H9 (cell line): ENCODE data around the gene FBXO10. TPM values are rescaled to one million over a fixed set of nuclear protein-coding genes. Genes with fewer than 3 reads are reported as not detected.

Source experiments
- DNase-seq: peaks from one replicate; pipeline ENCODE4 v3.0.0-alpha.2; 2017
- H2AFZ ChIP-seq: one replicate; pipeline ENCODE4 v1.6.1; 2013; ENCODE audit warnings: mild to moderate bottlenecking, low read length, control low read depth, moderate library complexity
- H2AK5ac ChIP-seq: 2 replicates; pipeline ENCODE4 v1.6.1; 2013; ENCODE audit warnings: low read length, control low read depth, mixed read lengths; ENCODE audit not compliant: insufficient read length
- H2BK120ac ChIP-seq: one replicate; pipeline ENCODE4 v1.6.1; 2013; ENCODE audit warnings: low read depth, mild to moderate bottlenecking, low read length, control low read depth, inconsistent platforms; ENCODE audit not compliant: poor library complexity, severe bottlenecking
- H2BK12ac ChIP-seq: 2 replicates; pipeline ENCODE4 v1.6.1; 2013; ENCODE audit warnings: low read length, control low read depth, mixed read lengths, low read depth; ENCODE audit not compliant: insufficient read length
- H2BK15ac ChIP-seq: 2 replicates; pipeline ENCODE4 v1.6.1; 2013; ENCODE audit warnings: low read depth, low read length, control low read depth
- H2BK20ac ChIP-seq: one replicate; pipeline ENCODE4 v1.6.1; 2013; ENCODE audit warnings: low read depth, mild to moderate bottlenecking, low read length, control low read depth, inconsistent platforms; ENCODE audit not compliant: poor library complexity, severe bottlenecking
- H2BK5ac ChIP-seq: 2 replicates; pipeline ENCODE4 v1.6.1; 2013; ENCODE audit warnings: low read length, control low read depth, mixed read lengths; ENCODE audit not compliant: insufficient read length
- H3K14ac ChIP-seq: 2 replicates; pipeline ENCODE4 v1.6.1; 2013; ENCODE audit warnings: low read length, control low read depth; ENCODE audit not compliant: insufficient read depth
- H3K18ac ChIP-seq: 2 replicates; pipeline ENCODE4 v1.6.1; 2013; ENCODE audit warnings: low read depth, mild to moderate bottlenecking, mixed read lengths, low read length, control low read depth; ENCODE audit not compliant: insufficient read length
- H3K23ac ChIP-seq: 2 replicates; pipeline ENCODE4 v1.6.1; 2013; ENCODE audit warnings: low read length, control low read depth, mixed read lengths, low read depth; ENCODE audit not compliant: insufficient read length
- H3K23me2 ChIP-seq: 2 replicates; pipeline ENCODE4 v1.6.1; 2013; ENCODE audit warnings: low read depth, mild to moderate bottlenecking, mixed read lengths, low read length, control low read depth; ENCODE audit not compliant: insufficient read length, poor library complexity, severe bottlenecking
- H3K27ac ChIP-seq: 2 replicates; pipeline ENCODE4 v1.5.1; 2013; ENCODE audit warnings: low read length, control low read depth, mixed read lengths, low read depth; ENCODE audit not compliant: insufficient read length
- H3K27me3 ChIP-seq: 2 replicates; pipeline ENCODE4 v1.6.1; 2013; ENCODE audit warnings: low read length, control low read depth, inconsistent platforms; ENCODE audit not compliant: insufficient read depth
- H3K4ac ChIP-seq: 2 replicates; pipeline ENCODE4 v1.6.1; 2013; ENCODE audit warnings: low read depth, mild to moderate bottlenecking, control low read depth, inconsistent platforms, low read length, moderate library complexity
- H3K4me1 ChIP-seq: 2 replicates; pipeline ENCODE4 v1.6.1; 2013; ENCODE audit warnings: low read length, control low read depth, inconsistent platforms; ENCODE audit not compliant: insufficient read depth
- H3K4me2 ChIP-seq: 2 replicates; pipeline ENCODE4 v1.6.1; 2013; ENCODE audit warnings: low read length, control low read depth, mixed read lengths; ENCODE audit not compliant: insufficient read length, insufficient read depth
- H3K56ac ChIP-seq: 2 replicates; pipeline ENCODE4 v1.6.1; 2013; ENCODE audit warnings: low read depth, mild to moderate bottlenecking, mixed read lengths, low read length, control low read depth; ENCODE audit not compliant: insufficient read length
- H3K79me1 ChIP-seq: 2 replicates; pipeline ENCODE4 v1.6.1; 2013; ENCODE audit warnings: low read depth, mild to moderate bottlenecking, moderate library complexity, low read length, control low read depth, inconsistent platforms; ENCODE audit not compliant: insufficient read depth, poor library complexity, severe bottlenecking
- H3K79me2 ChIP-seq: 2 replicates; pipeline ENCODE4 v1.6.1; 2013; ENCODE audit warnings: low read length, control low read depth, inconsistent platforms; ENCODE audit not compliant: insufficient read depth
- H3K9ac ChIP-seq: 2 replicates; pipeline ENCODE4 v1.6.1; 2013; ENCODE audit warnings: low read length, control low read depth, mixed read lengths; ENCODE audit not compliant: insufficient read length; ENCODE audit errors: extremely low read depth
- H3K9me3 ChIP-seq: one replicate; pipeline ENCODE4 v1.6.1; 2013; ENCODE audit warnings: low read depth, low read length, inconsistent platforms; ENCODE audit not compliant: control insufficient read depth
- H3T11ph ChIP-seq: one replicate; pipeline ENCODE4 v1.6.1; 2013; ENCODE audit warnings: mild to moderate bottlenecking, low read length, control low read depth, inconsistent platforms
- H4K20me1 ChIP-seq: one replicate; pipeline ENCODE4 v1.6.1; 2013; ENCODE audit not compliant: control insufficient read depth, insufficient read length, insufficient read depth
- H4K5ac ChIP-seq: 2 replicates; pipeline ENCODE4 v1.6.1; 2013; ENCODE audit warnings: low read depth, mild to moderate bottlenecking, mixed read lengths, low read length, control low read depth; ENCODE audit not compliant: insufficient read length
- H4K8ac ChIP-seq: replicated peaks from 2 replicates; pipeline ENCODE4 v1.6.1; 2013; ENCODE audit warnings: low read length, control low read depth, mixed read lengths, low read depth; ENCODE audit not compliant: insufficient read length
- H4K91ac ChIP-seq: 2 replicates; pipeline ENCODE4 v1.6.1; 2013; ENCODE audit warnings: low read depth, mild to moderate bottlenecking, moderate library complexity, mixed read lengths, low read length, control low read depth; ENCODE audit not compliant: insufficient read length
- H3K27ac Mint-ChIP-seq, 3 experiments: 2 replicates in 2 of 3; 3 replicates in 1 of 3; pipeline ENCODE4 v1.8.0; 2020 to 2021; ENCODE audit warnings: mixed read lengths in 3 of 3, mild to moderate bottlenecking in 1 of 3, moderate library complexity in 1 of 3
- H3K27me3 Mint-ChIP-seq: 2 replicates; pipeline ENCODE4 v1.8.0; 2021; ENCODE audit warnings: low read depth, mild to moderate bottlenecking, moderate library complexity, mixed read lengths
- H3K36me3 Mint-ChIP-seq, 3 experiments: 2 replicates in 2 of 3; 3 replicates in 1 of 3; pipeline ENCODE4 v1.8.0; 2020 to 2021; ENCODE audit warnings: low read depth in 3 of 3, mixed read lengths in 3 of 3; ENCODE audit not compliant: insufficient read depth in 1 of 3
- H3K4me1 Mint-ChIP-seq, 2 experiments: 2 replicates each; pipeline ENCODE4 v1.8.0; 2020; ENCODE audit warnings: mixed read lengths in 2 of 2
- H3K4me3 Mint-ChIP-seq, 2 experiments: 2 replicates in 1 of 2; 3 replicates in 1 of 2; pipeline ENCODE4 v1.8.0; 2020 to 2021; ENCODE audit warnings: mild to moderate bottlenecking in 2 of 2, mixed read lengths in 2 of 2, moderate library complexity in 1 of 2
- H3K9me3 Mint-ChIP-seq, 2 experiments: 2 replicates in 1 of 2; 3 replicates in 1 of 2; pipeline ENCODE4 v1.8.0; 2020; ENCODE audit warnings: mild to moderate bottlenecking in 2 of 2, mixed read lengths in 2 of 2, moderate library complexity in 1 of 2
- WGBS: extraction: QIAGEN DNeasy Blood & Tissue Kit; methylation state at CpG from one replicate; pipeline ENCODE4 v1.1.7; 2013; ENCODE audit warnings: missing lambda C conversion rate, low lambda C conversion rate, mixed read lengths; ENCODE audit not compliant: insufficient read length; ENCODE audit errors: extremely low coverage; 5-methylcytosine and 5-hydroxymethylcytosine counted together
- total RNA-seq: library from RNA; stranded (reverse); gene quantifications from 2 replicates; pipeline ENCODE4 v1.2.1, GENCODE V29; 2021
- TF ChIP-seq, protein P1 (sequence below): fragments of 200-600 bp; sonication (generic); conservative IDR thresholded peaks from 3 replicates; pipeline ENCODE4 v1.8.0; 2021; ENCODE audit warnings: antibody characterized with exemption, mild to moderate bottlenecking

FBXO10 gene
- total RNA-seq, 1 experiment from 2014 or later = 16.8 TPM

DNA sequence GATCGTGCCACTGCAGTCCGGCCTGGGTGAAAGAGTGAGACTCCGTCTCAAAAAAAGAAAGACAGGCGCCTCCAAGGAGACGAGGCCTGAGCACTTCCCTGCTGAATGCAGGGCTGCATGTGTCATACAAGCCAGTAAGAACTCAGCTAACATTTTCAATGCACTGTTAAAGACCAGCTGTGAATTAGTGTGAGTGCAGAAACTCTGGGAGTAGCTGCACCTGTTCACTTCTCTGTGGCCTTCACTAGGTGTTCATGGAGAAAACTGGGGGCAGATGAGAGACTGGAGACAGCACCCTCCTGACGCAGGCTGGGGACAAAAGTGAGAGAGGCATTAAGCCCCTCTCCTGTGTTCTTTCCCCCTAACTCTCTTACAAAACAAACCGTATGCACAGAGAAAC is 41.8 kb downstream of the FBXO10 start:
- H3K23me2 ChIP-seq = no peaks in the 10 kb centered on the region
- H3K56ac ChIP-seq = no peak overlapping the region
- H3K23ac ChIP-seq = no peak overlapping the region
- no peak overlapping the region for H4K8ac ChIP-seq
- no peak overlapping the region for H2BK5ac ChIP-seq
- no peak overlapping the region for H3T11ph ChIP-seq
- no peak overlapping the region for H2BK120ac ChIP-seq
- H3K27ac ChIP-seq = no peak overlapping the region
- H2AK5ac ChIP-seq = no peak overlapping the region
- no peaks in the 10 kb centered on the region for H3K9me3 ChIP-seq
- H3K9me3 Mint-ChIP-seq = no peaks in the 10 kb centered on the region
- H3K14ac ChIP-seq = no peak overlapping the region
- H3K4me3 Mint-ChIP-seq = no peak overlapping the region
- no peak overlapping the region for H2BK20ac ChIP-seq
- peaks cover 12 to 40% (median 36%) of the 10 kb centered on the region in 3 experiments; a peak in 6 of 7 replicates for H3K36me3 Mint-ChIP-seq
- no peaks in the 10 kb centered on the region for H3K27me3 ChIP-seq
- no peaks in the 10 kb centered on the region for H3K4me1 ChIP-seq
- H3K79me1 ChIP-seq = no peaks in the 10 kb centered on the region
- no CpG with 5 or more reads among the region's 7 CpGs for WGBS
- no peak overlapping the region for H3K9ac ChIP-seq
- H3K4me1 Mint-ChIP-seq = peaks cover 0 to 3% of the 10 kb centered on the region in 2 experiments; a peak in 1 of 4 replicates
- no peak overlapping the region for H4K5ac ChIP-seq
- H4K91ac ChIP-seq = no peak overlapping the region
- H3K4me2 ChIP-seq = no peak overlapping the region
- no peaks in the 10 kb centered on the region for H3K27me3 Mint-ChIP-seq
- H3K18ac ChIP-seq = no peak overlapping the region
- H4K20me1 ChIP-seq = no peaks in the 10 kb centered on the region
- DNase-seq = no peak
- no peaks in the 10 kb centered on the region for H3K79me2 ChIP-seq
- no peak overlapping the region for H2AFZ ChIP-seq
- no peak overlapping the region for H2BK12ac ChIP-seq
- H3K27ac Mint-ChIP-seq = peak overlapping the region; percentile 15 to 70 (median 20); a peak in 2 of 7 replicates
- TF ChIP-seq, protein P1, sequence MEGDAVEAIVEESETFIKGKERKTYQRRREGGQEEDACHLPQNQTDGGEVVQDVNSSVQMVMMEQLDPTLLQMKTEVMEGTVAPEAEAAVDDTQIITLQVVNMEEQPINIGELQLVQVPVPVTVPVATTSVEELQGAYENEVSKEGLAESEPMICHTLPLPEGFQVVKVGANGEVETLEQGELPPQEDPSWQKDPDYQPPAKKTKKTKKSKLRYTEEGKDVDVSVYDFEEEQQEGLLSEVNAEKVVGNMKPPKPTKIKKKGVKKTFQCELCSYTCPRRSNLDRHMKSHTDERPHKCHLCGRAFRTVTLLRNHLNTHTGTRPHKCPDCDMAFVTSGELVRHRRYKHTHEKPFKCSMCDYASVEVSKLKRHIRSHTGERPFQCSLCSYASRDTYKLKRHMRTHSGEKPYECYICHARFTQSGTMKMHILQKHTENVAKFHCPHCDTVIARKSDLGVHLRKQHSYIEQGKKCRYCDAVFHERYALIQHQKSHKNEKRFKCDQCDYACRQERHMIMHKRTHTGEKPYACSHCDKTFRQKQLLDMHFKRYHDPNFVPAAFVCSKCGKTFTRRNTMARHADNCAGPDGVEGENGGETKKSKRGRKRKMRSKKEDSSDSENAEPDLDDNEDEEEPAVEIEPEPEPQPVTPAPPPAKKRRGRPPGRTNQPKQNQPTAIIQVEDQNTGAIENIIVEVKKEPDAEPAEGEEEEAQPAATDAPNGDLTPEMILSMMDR = no peak
- no peak overlapping the region for H2BK15ac ChIP-seq
- no peak overlapping the region for H3K4ac ChIP-seq
